H9 (cell line): ENCODE results near the gene PDE4B. TPM values are rescaled to one million over a fixed set of nuclear protein-coding genes. Genes with fewer than 3 reads are reported as not detected.

Source experiments
- DNase-seq: peaks from one replicate; pipeline ENCODE4 v3.0.0-alpha.2; 2017
- H2AFZ ChIP-seq: one replicate; pipeline ENCODE4 v1.6.1; 2013; ENCODE audit warnings: mild to moderate bottlenecking, low read length, control low read depth, moderate library complexity
- H2AK5ac ChIP-seq: 2 replicates; pipeline ENCODE4 v1.6.1; 2013; ENCODE audit warnings: low read length, control low read depth, mixed read lengths; ENCODE audit not compliant: insufficient read length
- H2BK120ac ChIP-seq: one replicate; pipeline ENCODE4 v1.6.1; 2013; ENCODE audit warnings: low read depth, mild to moderate bottlenecking, low read length, control low read depth, inconsistent platforms; ENCODE audit not compliant: poor library complexity, severe bottlenecking
- H2BK12ac ChIP-seq: 2 replicates; pipeline ENCODE4 v1.6.1; 2013; ENCODE audit warnings: low read length, control low read depth, mixed read lengths, low read depth; ENCODE audit not compliant: insufficient read length
- H2BK15ac ChIP-seq: 2 replicates; pipeline ENCODE4 v1.6.1; 2013; ENCODE audit warnings: low read depth, low read length, control low read depth
- H2BK20ac ChIP-seq: one replicate; pipeline ENCODE4 v1.6.1; 2013; ENCODE audit warnings: low read depth, mild to moderate bottlenecking, low read length, control low read depth, inconsistent platforms; ENCODE audit not compliant: poor library complexity, severe bottlenecking
- H2BK5ac ChIP-seq: 2 replicates; pipeline ENCODE4 v1.6.1; 2013; ENCODE audit warnings: low read length, control low read depth, mixed read lengths; ENCODE audit not compliant: insufficient read length
- H3K14ac ChIP-seq: 2 replicates; pipeline ENCODE4 v1.6.1; 2013; ENCODE audit warnings: low read length, control low read depth; ENCODE audit not compliant: insufficient read depth
- H3K18ac ChIP-seq: 2 replicates; pipeline ENCODE4 v1.6.1; 2013; ENCODE audit warnings: low read depth, mild to moderate bottlenecking, mixed read lengths, low read length, control low read depth; ENCODE audit not compliant: insufficient read length
- H3K23ac ChIP-seq: 2 replicates; pipeline ENCODE4 v1.6.1; 2013; ENCODE audit warnings: low read length, control low read depth, mixed read lengths, low read depth; ENCODE audit not compliant: insufficient read length
- H3K23me2 ChIP-seq: 2 replicates; pipeline ENCODE4 v1.6.1; 2013; ENCODE audit warnings: low read depth, mild to moderate bottlenecking, mixed read lengths, low read length, control low read depth; ENCODE audit not compliant: insufficient read length, poor library complexity, severe bottlenecking
- H3K27ac ChIP-seq: 2 replicates; pipeline ENCODE4 v1.5.1; 2013; ENCODE audit warnings: low read length, control low read depth, mixed read lengths, low read depth; ENCODE audit not compliant: insufficient read length
- H3K27me3 ChIP-seq: 2 replicates; pipeline ENCODE4 v1.6.1; 2013; ENCODE audit warnings: low read length, control low read depth, inconsistent platforms; ENCODE audit not compliant: insufficient read depth
- H3K4ac ChIP-seq: 2 replicates; pipeline ENCODE4 v1.6.1; 2013; ENCODE audit warnings: low read depth, mild to moderate bottlenecking, control low read depth, inconsistent platforms, low read length, moderate library complexity
- H3K4me1 ChIP-seq: 2 replicates; pipeline ENCODE4 v1.6.1; 2013; ENCODE audit warnings: low read length, control low read depth, inconsistent platforms; ENCODE audit not compliant: insufficient read depth
- H3K4me2 ChIP-seq: 2 replicates; pipeline ENCODE4 v1.6.1; 2013; ENCODE audit warnings: low read length, control low read depth, mixed read lengths; ENCODE audit not compliant: insufficient read length, insufficient read depth
- H3K56ac ChIP-seq: 2 replicates; pipeline ENCODE4 v1.6.1; 2013; ENCODE audit warnings: low read depth, mild to moderate bottlenecking, mixed read lengths, low read length, control low read depth; ENCODE audit not compliant: insufficient read length
- H3K79me1 ChIP-seq: 2 replicates; pipeline ENCODE4 v1.6.1; 2013; ENCODE audit warnings: low read depth, mild to moderate bottlenecking, moderate library complexity, low read length, control low read depth, inconsistent platforms; ENCODE audit not compliant: insufficient read depth, poor library complexity, severe bottlenecking
- H3K79me2 ChIP-seq: 2 replicates; pipeline ENCODE4 v1.6.1; 2013; ENCODE audit warnings: low read length, control low read depth, inconsistent platforms; ENCODE audit not compliant: insufficient read depth
- H3K9ac ChIP-seq: 2 replicates; pipeline ENCODE4 v1.6.1; 2013; ENCODE audit warnings: low read length, control low read depth, mixed read lengths; ENCODE audit not compliant: insufficient read length; ENCODE audit errors: extremely low read depth
- H3K9me3 ChIP-seq: one replicate; pipeline ENCODE4 v1.6.1; 2013; ENCODE audit warnings: low read depth, low read length, inconsistent platforms; ENCODE audit not compliant: control insufficient read depth
- H3T11ph ChIP-seq: one replicate; pipeline ENCODE4 v1.6.1; 2013; ENCODE audit warnings: mild to moderate bottlenecking, low read length, control low read depth, inconsistent platforms
- H4K20me1 ChIP-seq: one replicate; pipeline ENCODE4 v1.6.1; 2013; ENCODE audit not compliant: control insufficient read depth, insufficient read length, insufficient read depth
- H4K5ac ChIP-seq: 2 replicates; pipeline ENCODE4 v1.6.1; 2013; ENCODE audit warnings: low read depth, mild to moderate bottlenecking, mixed read lengths, low read length, control low read depth; ENCODE audit not compliant: insufficient read length
- H4K8ac ChIP-seq: replicated peaks from 2 replicates; pipeline ENCODE4 v1.6.1; 2013; ENCODE audit warnings: low read length, control low read depth, mixed read lengths, low read depth; ENCODE audit not compliant: insufficient read length
- H4K91ac ChIP-seq: 2 replicates; pipeline ENCODE4 v1.6.1; 2013; ENCODE audit warnings: low read depth, mild to moderate bottlenecking, moderate library complexity, mixed read lengths, low read length, control low read depth; ENCODE audit not compliant: insufficient read length
- H3K27ac Mint-ChIP-seq, 3 experiments: 2 replicates in 2 of 3; 3 replicates in 1 of 3; pipeline ENCODE4 v1.8.0; 2020 to 2021; ENCODE audit warnings: mixed read lengths in 3 of 3, mild to moderate bottlenecking in 1 of 3, moderate library complexity in 1 of 3
- H3K27me3 Mint-ChIP-seq: 2 replicates; pipeline ENCODE4 v1.8.0; 2021; ENCODE audit warnings: low read depth, mild to moderate bottlenecking, moderate library complexity, mixed read lengths
- H3K36me3 Mint-ChIP-seq, 3 experiments: 2 replicates in 2 of 3; 3 replicates in 1 of 3; pipeline ENCODE4 v1.8.0; 2020 to 2021; ENCODE audit warnings: low read depth in 3 of 3, mixed read lengths in 3 of 3; ENCODE audit not compliant: insufficient read depth in 1 of 3
- H3K4me1 Mint-ChIP-seq, 2 experiments: 2 replicates each; pipeline ENCODE4 v1.8.0; 2020; ENCODE audit warnings: mixed read lengths in 2 of 2
- H3K4me3 Mint-ChIP-seq, 2 experiments: 2 replicates in 1 of 2; 3 replicates in 1 of 2; pipeline ENCODE4 v1.8.0; 2020 to 2021; ENCODE audit warnings: mild to moderate bottlenecking in 2 of 2, mixed read lengths in 2 of 2, moderate library complexity in 1 of 2
- H3K9me3 Mint-ChIP-seq, 2 experiments: 2 replicates in 1 of 2; 3 replicates in 1 of 2; pipeline ENCODE4 v1.8.0; 2020; ENCODE audit warnings: mild to moderate bottlenecking in 2 of 2, mixed read lengths in 2 of 2, moderate library complexity in 1 of 2
- CTCF ChIP-seq: fragments of 200-600 bp; sonication (generic); conservative IDR thresholded peaks from 3 replicates; pipeline ENCODE4 v1.8.0; 2021; ENCODE audit warnings: antibody characterized with exemption, mild to moderate bottlenecking
- WGBS: extraction: QIAGEN DNeasy Blood & Tissue Kit; methylation state at CpG from one replicate; pipeline ENCODE4 v1.1.7; 2013; ENCODE audit warnings: missing lambda C conversion rate, low lambda C conversion rate, mixed read lengths; ENCODE audit not compliant: insufficient read length; ENCODE audit errors: extremely low coverage; 5-methylcytosine and 5-hydroxymethylcytosine counted together
- total RNA-seq: library from RNA; stranded (reverse); gene quantifications from 2 replicates; pipeline ENCODE4 v1.2.1, GENCODE V29; 2021

Gene PDE4B
- total RNA-seq, 1 experiment from 2014 or later: 19.8 TPM

GRCh38 chr1:65804584-65804983 is 11.9 kb downstream of the PDE4B start:
- H3K27ac Mint-ChIP-seq: no peak overlapping the region
- Histone ChIP-seq H2AK5ac (no peak overlapping the region), H4K8ac (no peak overlapping the region), H3K9ac (no peak overlapping the region), H3K4me1 (no peaks in the 10 kb centered on the region), H3K18ac (no peak overlapping the region), H3K27me3 (no peaks in the 10 kb centered on the region), H4K20me1 (no peaks in the 10 kb centered on the region), H4K5ac (no peak overlapping the region), H3K4me2 (no peak overlapping the region), H2BK5ac (no peak overlapping the region), H3K14ac (no peak overlapping the region), H3K9me3 (no peaks in the 10 kb centered on the region), H2BK15ac (no peak overlapping the region), H3K27ac (no peak overlapping the region), H4K91ac (no peak overlapping the region), H3K79me2 (no peaks in the 10 kb centered on the region), H3K23ac (no peak overlapping the region), H2BK12ac (no peak overlapping the region), H3K56ac (no peak overlapping the region), H3K23me2 (no peaks in the 10 kb centered on the region), H2BK120ac (no peak overlapping the region), H3T11ph (no peak overlapping the region), H2BK20ac (no peak overlapping the region), H2AFZ (no peak overlapping the region), H3K4ac (no peak overlapping the region), H3K79me1 (no peaks in the 10 kb centered on the region)
- TF ChIP-seq CTCF: no peak
- DNase-seq: no peak
- no peaks in the 10 kb centered on the region for H3K36me3 Mint-ChIP-seq
- H3K9me3 Mint-ChIP-seq: no peaks in the 10 kb centered on the region
- H3K27me3 Mint-ChIP-seq: peaks cover 3% of the 10 kb centered on the region; the same call in 1 of the 2 replicates
- H3K4me1 Mint-ChIP-seq: 0 out of 4 replicates have a peak, but pooled peaks cover 0 to 4% of the 10 kb centered on the region in 2 experiments
- WGBS: no CpG with 5 or more reads among the region's 1 CpG
- H3K4me3 Mint-ChIP-seq: no peak overlapping the region
